ENCODE results near the gene RIOK1.

The RIOK1 gene

DNA sequence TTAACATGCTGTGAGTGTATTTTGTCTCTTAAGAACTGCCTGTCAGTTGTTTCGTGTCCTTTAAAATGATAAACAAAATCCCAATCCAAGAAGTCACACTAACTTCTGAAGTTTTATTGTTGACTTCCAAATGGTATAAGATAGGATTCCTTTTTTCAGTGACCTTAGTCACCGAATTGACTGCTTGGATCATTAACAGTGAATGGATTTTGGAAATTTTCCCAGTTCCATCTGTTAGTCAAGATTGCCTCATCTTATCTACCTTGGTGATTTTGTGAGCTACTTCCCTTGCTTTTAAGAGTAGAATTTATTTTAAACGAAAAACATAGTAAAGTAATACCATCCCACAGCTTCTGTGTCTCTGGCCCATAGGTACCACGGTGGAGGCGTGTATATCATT is 14.9 kb downstream of the RIOK1 start:
- H3K9me3 ChIP-seq (ENCODE audit: control insufficient read depth in 5 of 5, low read length in 5 of 5): no peaks in the 10 kb centered on the region
- H3K9ac ChIP-seq (ENCODE audit: low read length in 5 of 5): no peak overlapping the region
- no peak overlapping the region for H3K4me3 ChIP-seq (ENCODE audit: low read depth in 1 of 5, low read length in 5 of 5)
- no peaks in the 10 kb centered on the region for H3K4me1 ChIP-seq (ENCODE audit: control insufficient read depth in 5 of 5, insufficient read depth in 5 of 5, low read length in 5 of 5)
- peaks cover 59 to 79% (median 60%) of the 10 kb centered on the region in 5 donors for H3K36me3 ChIP-seq (ENCODE audit: control insufficient read depth in 5 of 5, insufficient read depth in 5 of 5, low read length in 5 of 5)
- H3K27me3 ChIP-seq (ENCODE audit: control insufficient read depth in 5 of 5, insufficient read depth in 4 of 5, low read length in 5 of 5): no peaks in the 10 kb centered on the region
- H3K27ac ChIP-seq (ENCODE audit: low read depth, low read length): no peak overlapping the region

DNA sequence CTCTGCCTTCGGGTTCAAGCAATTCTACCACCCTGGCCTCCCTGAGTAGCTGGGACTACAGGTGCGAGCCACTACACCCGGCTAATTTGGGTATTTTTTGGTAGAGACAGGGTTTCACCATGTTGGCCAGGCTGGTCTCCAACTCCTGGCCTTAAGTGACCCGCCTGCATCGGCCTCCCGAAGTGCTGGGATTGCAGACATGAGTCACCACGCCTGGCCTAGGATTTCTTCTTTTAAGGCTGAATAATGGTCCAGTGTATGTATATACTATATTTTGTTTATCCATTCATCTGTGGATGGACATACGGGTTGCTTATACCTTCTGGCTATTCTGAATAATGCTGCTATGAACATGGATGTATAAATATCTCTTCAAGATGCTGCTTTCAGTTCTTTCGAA is 17.1 kb downstream of the RIOK1 start:
- Histone ChIP-seq H3K9me3 (ENCODE audit: control insufficient read depth in 5 of 5, low read length in 5 of 5) (no peaks in the 10 kb centered on the region), H3K27ac (ENCODE audit: low read depth, low read length) (no peak overlapping the region), H3K36me3 (ENCODE audit: control insufficient read depth in 5 of 5, insufficient read depth in 5 of 5, low read length in 5 of 5) (peaks cover 53 to 82% (median 70%) of the 10 kb centered on the region in 5 donors), H3K4me3 (ENCODE audit: low read depth in 1 of 5, low read length in 5 of 5) (no peak overlapping the region), H3K4me1 (ENCODE audit: control insufficient read depth in 5 of 5, insufficient read depth in 5 of 5, low read length in 5 of 5) (no peaks in the 10 kb centered on the region), H3K9ac (ENCODE audit: low read length in 5 of 5) (no peak overlapping the region), H3K27me3 (ENCODE audit: control insufficient read depth in 5 of 5, insufficient read depth in 4 of 5, low read length in 5 of 5) (no peaks in the 10 kb centered on the region)

DNA sequence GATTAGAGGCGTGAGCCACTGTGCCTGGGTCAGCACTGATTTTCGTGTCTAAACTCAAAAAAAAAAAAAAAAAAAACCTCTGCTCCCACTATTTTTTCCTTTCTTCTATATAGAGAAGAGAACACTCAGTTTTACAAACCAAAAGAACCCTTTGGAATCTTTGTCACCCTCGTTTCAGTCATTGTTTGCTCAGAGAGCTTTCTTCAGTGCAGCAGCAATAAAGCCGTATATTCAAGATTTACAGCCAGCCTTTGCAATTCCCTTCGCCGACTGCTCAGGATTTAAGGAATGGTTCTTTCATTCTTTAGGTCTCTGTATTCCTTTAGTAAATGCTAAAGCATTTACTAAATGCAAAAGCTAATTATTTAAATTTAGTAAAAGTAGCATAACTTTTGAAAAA is 20.1 kb downstream of the RIOK1 start:
- no peaks in the 10 kb centered on the region for H3K27me3 ChIP-seq (ENCODE audit: control insufficient read depth in 5 of 5, insufficient read depth in 4 of 5, low read length in 5 of 5)
- H3K27ac ChIP-seq (ENCODE audit: low read depth, low read length): no peak overlapping the region
- no peak overlapping the region for H3K9ac ChIP-seq (ENCODE audit: low read length in 5 of 5)
- H3K36me3 ChIP-seq (ENCODE audit: control insufficient read depth in 5 of 5, insufficient read depth in 5 of 5, low read length in 5 of 5): peaks cover 43 to 78% (median 57%) of the 10 kb centered on the region in 5 donors
- no peak overlapping the region for H3K4me3 ChIP-seq (ENCODE audit: low read depth in 1 of 5, low read length in 5 of 5)
- H3K9me3 ChIP-seq (ENCODE audit: control insufficient read depth in 5 of 5, low read length in 5 of 5): no peaks in the 10 kb centered on the region
- H3K4me1 ChIP-seq (ENCODE audit: control insufficient read depth in 5 of 5, insufficient read depth in 5 of 5, low read length in 5 of 5): no peaks in the 10 kb centered on the region

DNA sequence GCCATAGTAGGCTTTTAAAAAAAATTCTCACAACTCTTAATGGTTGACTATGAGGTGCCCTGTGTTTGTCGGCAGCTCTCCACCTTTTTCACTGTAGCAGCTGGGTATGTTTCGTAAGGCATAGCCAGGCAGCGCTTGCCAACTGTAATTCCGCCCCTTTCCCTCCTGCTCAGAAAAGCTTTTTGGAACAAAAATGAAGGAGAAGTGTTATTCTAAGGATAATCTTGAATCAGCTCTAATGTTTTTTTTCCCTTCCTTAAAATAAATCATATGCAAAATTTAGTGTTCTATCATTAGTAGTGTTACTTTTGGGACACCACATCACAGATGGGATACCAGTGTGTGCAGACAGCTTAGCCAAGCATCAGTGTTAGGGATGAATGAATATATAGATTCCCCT is 21.2 kb downstream of the RIOK1 start:
- no peak overlapping the region for H3K9ac ChIP-seq (ENCODE audit: low read length in 5 of 5)
- no peaks in the 10 kb centered on the region for H3K4me1 ChIP-seq (ENCODE audit: control insufficient read depth in 5 of 5, insufficient read depth in 5 of 5, low read length in 5 of 5)
- H3K4me3 ChIP-seq (ENCODE audit: low read depth in 1 of 5, low read length in 5 of 5): no peak overlapping the region
- H3K27me3 ChIP-seq (ENCODE audit: control insufficient read depth in 5 of 5, insufficient read depth in 4 of 5, low read length in 5 of 5): no peaks in the 10 kb centered on the region
- H3K9me3 ChIP-seq (ENCODE audit: control insufficient read depth in 5 of 5, low read length in 5 of 5): no peaks in the 10 kb centered on the region
- no peak overlapping the region for H3K27ac ChIP-seq (ENCODE audit: low read depth, low read length)
- H3K36me3 ChIP-seq (ENCODE audit: control insufficient read depth in 5 of 5, insufficient read depth in 5 of 5, low read length in 5 of 5): peaks cover 42 to 80% (median 60%) of the 10 kb centered on the region in 5 donors

DNA sequence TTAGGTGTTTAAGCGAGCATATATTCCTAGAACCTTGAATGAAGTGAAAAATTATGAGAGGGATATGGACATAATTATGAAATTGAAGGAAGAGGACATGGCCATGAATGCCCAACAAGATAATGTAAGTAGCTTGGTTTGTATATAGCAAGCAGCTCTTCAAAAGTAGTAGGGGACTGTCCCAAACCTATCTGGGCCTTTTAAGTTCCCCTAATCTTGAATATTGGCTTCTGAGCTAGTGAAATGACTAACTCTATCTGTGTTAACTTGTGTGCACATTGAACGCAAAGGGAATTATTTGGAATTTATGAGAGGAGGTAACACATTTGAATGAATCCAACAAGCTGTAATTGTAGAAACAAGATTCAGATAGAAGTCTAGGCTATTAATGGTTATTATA is 21.7 kb downstream of the RIOK1 start:
- H3K4me3 ChIP-seq (ENCODE audit: low read depth in 1 of 5, low read length in 5 of 5): no peak overlapping the region
- peaks cover 43 to 78% (median 59%) of the 10 kb centered on the region in 5 donors for H3K36me3 ChIP-seq (ENCODE audit: control insufficient read depth in 5 of 5, insufficient read depth in 5 of 5, low read length in 5 of 5)

DNA sequence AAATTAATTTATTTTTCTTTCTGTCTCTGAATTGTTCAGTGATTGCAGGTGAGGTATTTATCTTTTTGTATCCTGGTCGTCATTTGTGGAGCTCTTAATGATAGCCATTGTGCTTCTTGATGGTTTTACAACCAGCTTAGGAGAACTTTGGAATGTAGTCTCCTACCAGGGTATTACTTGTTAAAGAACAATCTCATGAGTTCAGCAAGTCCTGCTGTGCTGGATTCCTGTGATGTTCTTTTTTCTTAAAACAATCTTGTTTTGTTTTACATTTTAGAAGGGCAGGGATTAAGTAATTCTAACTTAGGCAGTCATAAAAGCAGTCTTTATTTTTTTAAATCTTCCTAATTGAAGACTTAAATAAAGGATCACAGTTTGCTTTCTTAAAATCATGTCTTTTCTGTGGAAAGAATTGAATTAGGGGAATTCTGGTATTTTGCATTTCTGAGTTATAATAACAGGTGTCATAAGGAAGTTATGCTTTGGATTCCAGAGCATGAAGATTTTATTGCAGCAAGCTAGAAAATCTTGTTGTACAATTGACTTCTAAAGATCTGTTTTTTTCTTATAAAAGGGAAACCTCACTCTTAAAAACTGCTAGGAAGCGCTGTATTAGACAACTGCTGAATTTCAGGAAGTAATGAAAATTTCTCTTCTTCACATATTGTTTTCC is 23.7 kb downstream of the RIOK1 start:
- Histone ChIP-seq H3K9me3 (ENCODE audit: control insufficient read depth in 5 of 5, low read length in 5 of 5) (no peaks in the 10 kb centered on the region), H3K9ac (ENCODE audit: low read length in 5 of 5) (no peak overlapping the region), H3K27ac (ENCODE audit: low read depth, low read length) (no peak overlapping the region), H3K4me3 (ENCODE audit: low read depth in 1 of 5, low read length in 5 of 5) (no peak overlapping the region), H3K36me3 (ENCODE audit: control insufficient read depth in 5 of 5, insufficient read depth in 5 of 5, low read length in 5 of 5) (peaks cover 40 to 81% (median 62%) of the 10 kb centered on the region in 5 donors), H3K4me1 (ENCODE audit: control insufficient read depth in 5 of 5, insufficient read depth in 5 of 5, low read length in 5 of 5) (no peaks in the 10 kb centered on the region), H3K27me3 (ENCODE audit: control insufficient read depth in 5 of 5, insufficient read depth in 4 of 5, low read length in 5 of 5) (no peaks in the 10 kb centered on the region)

More for the DNA sequence above, 21.7 kb downstream of the RIOK1 start:
- Histone ChIP-seq H3K27me3 (ENCODE audit: control insufficient read depth in 5 of 5, insufficient read depth in 4 of 5, low read length in 5 of 5) (no peaks in the 10 kb centered on the region), H3K4me1 (ENCODE audit: control insufficient read depth in 5 of 5, insufficient read depth in 5 of 5, low read length in 5 of 5) (no peaks in the 10 kb centered on the region), H3K9ac (ENCODE audit: low read length in 5 of 5) (no peak overlapping the region), H3K9me3 (ENCODE audit: control insufficient read depth in 5 of 5, low read length in 5 of 5) (no peaks in the 10 kb centered on the region), H3K27ac (ENCODE audit: low read depth, low read length) (no peak overlapping the region)

DNA sequence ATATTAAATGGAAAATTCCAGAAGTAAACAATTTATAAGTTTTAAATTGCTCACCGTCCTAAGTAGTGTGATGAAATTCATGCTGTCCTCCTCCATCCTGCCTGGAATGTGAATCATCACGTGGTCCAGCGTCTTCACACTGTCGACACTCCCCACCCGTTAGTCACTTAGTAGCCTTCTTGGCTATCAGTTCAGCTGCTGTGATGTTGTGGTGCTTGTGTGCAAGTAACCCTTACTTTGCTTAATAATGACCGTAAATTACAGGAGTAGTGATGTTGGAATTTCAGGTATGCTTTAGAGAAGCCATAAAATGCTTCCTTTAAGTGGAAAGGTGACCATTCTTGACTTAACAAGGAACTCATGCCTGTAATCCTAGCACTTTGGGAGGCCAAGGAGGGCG is 25.2 kb downstream of the RIOK1 start:
- Histone ChIP-seq H3K9me3 (ENCODE audit: control insufficient read depth in 5 of 5, low read length in 5 of 5) (no peaks in the 10 kb centered on the region), H3K9ac (ENCODE audit: low read length in 5 of 5) (no peak overlapping the region), H3K4me1 (ENCODE audit: control insufficient read depth in 5 of 5, insufficient read depth in 5 of 5, low read length in 5 of 5) (peaks cover 0 to 6% (median 0%) of the 10 kb centered on the region in 5 donors), H3K27ac (ENCODE audit: low read depth, low read length) (no peak overlapping the region), H3K36me3 (ENCODE audit: control insufficient read depth in 5 of 5, insufficient read depth in 5 of 5, low read length in 5 of 5) (peaks cover 39 to 80% (median 63%) of the 10 kb centered on the region in 5 donors), H3K4me3 (ENCODE audit: low read depth in 1 of 5, low read length in 5 of 5) (no peak overlapping the region), H3K27me3 (ENCODE audit: control insufficient read depth in 5 of 5, insufficient read depth in 4 of 5, low read length in 5 of 5) (no peaks in the 10 kb centered on the region)

DNA sequence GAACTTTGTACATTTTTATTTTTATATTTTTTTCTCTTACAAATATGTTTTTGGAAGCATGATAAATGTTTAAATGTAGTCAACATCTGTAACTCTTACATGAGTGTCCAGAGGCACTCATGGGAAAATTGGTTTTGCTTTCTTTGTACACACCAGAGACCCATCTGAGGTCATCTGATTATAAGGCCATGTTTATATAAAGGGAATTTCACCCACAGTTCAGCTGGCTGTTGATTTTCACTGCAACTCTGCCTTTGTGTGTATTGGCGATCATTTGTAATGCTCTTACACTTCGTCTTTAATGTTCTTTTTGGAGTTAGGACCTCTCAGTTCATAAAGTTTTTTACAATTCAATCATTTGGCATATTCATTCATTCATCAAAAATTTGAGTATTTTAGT is 28.1 kb downstream of the RIOK1 start:
- Histone ChIP-seq H3K36me3 (ENCODE audit: control insufficient read depth in 5 of 5, insufficient read depth in 5 of 5, low read length in 5 of 5) (peaks cover 20 to 54% (median 45%) of the 10 kb centered on the region in 5 donors), H3K4me1 (ENCODE audit: control insufficient read depth in 5 of 5, insufficient read depth in 5 of 5, low read length in 5 of 5) (peaks cover 0 to 6% (median 0%) of the 10 kb centered on the region in 5 donors), H3K27ac (ENCODE audit: low read depth, low read length) (no peak overlapping the region)

DNA sequence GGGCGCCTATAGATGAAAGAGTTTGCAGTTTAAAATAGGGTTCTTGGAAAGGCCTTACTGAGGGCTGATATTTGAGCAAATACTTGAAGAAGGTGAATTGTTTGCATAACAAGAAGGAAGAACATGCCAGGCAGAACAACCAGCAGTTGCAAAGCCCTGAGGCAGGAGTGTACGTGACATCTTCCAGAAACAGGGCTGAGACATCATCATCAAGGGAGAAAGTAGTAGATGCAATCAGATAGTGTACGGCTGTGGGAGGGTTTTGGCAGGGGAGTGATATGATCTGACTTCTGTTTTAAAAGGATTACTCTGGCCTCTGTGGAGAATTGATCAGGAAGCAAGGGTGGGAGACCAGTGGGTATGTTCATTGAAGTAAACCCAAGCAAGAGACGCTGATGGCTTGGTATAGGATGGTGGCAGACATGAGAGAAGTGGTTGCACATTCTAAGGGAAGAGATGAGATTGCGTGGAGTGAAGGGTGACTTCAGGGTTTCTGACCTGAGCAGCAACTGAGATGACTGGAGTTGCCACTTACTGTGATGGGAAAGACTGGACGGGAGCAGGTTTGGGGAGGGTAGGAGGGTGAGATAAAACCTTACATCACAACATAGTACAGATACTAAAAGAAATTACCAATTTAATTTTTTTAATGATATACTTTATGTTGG is 28.8 kb downstream of the RIOK1 start:
- H3K27ac ChIP-seq (ENCODE audit: low read depth, low read length): no peak overlapping the region
- peaks cover 20 to 54% (median 42%) of the 10 kb centered on the region in 5 donors for H3K36me3 ChIP-seq (ENCODE audit: control insufficient read depth in 5 of 5, insufficient read depth in 5 of 5, low read length in 5 of 5)

More for the DNA sequence above, 28.1 kb downstream of the RIOK1 start:
- Histone ChIP-seq H3K27me3 (ENCODE audit: control insufficient read depth in 5 of 5, insufficient read depth in 4 of 5, low read length in 5 of 5) (no peaks in the 10 kb centered on the region), H3K9me3 (ENCODE audit: control insufficient read depth in 5 of 5, low read length in 5 of 5) (no peaks in the 10 kb centered on the region), H3K9ac (ENCODE audit: low read length in 5 of 5) (no peak overlapping the region), H3K4me3 (ENCODE audit: low read depth in 1 of 5, low read length in 5 of 5) (no peak overlapping the region)

DNA sequence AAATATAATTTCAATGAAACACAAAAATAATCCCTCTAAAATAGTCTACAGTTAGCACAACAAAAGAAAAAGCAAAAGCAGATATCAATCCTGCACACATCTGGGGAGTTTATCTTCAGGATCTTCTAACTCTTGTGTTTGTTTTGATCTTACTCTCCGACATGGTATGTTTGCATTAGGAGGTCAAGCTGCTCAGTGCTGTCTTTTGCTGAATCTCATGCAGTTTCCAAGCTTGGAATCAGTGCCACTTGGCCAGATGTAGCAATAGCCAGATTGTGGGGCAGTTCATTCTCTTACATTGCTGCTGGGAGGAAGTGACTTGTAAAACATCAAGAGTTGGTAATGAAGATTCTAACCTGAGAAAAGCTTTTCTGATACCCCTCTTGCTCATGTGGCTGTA is 29.5 kb downstream of the RIOK1 start:
- Histone ChIP-seq H3K36me3 (ENCODE audit: control insufficient read depth in 5 of 5, insufficient read depth in 5 of 5, low read length in 5 of 5) (peaks cover 20 to 49% (median 42%) of the 10 kb centered on the region in 5 donors), H3K27me3 (ENCODE audit: control insufficient read depth in 5 of 5, insufficient read depth in 4 of 5, low read length in 5 of 5) (peaks cover 0 to 1% (median 0%) of the 10 kb centered on the region in 5 donors)

More for the DNA sequence above, 28.8 kb downstream of the RIOK1 start:
- no peak overlapping the region for H3K4me3 ChIP-seq (ENCODE audit: low read depth in 1 of 5, low read length in 5 of 5)
- no peaks in the 10 kb centered on the region for H3K27me3 ChIP-seq (ENCODE audit: control insufficient read depth in 5 of 5, insufficient read depth in 4 of 5, low read length in 5 of 5)
- H3K9ac ChIP-seq (ENCODE audit: low read length in 5 of 5): no peak overlapping the region
- no peaks in the 10 kb centered on the region for H3K9me3 ChIP-seq (ENCODE audit: control insufficient read depth in 5 of 5, low read length in 5 of 5)
- H3K4me1 ChIP-seq (ENCODE audit: control insufficient read depth in 5 of 5, insufficient read depth in 5 of 5, low read length in 5 of 5): peaks cover 0 to 6% (median 0%) of the 10 kb centered on the region in 5 donors

More for the DNA sequence above, 29.5 kb downstream of the RIOK1 start:
- no peaks in the 10 kb centered on the region for H3K9me3 ChIP-seq (ENCODE audit: control insufficient read depth in 5 of 5, low read length in 5 of 5)
- H3K4me3 ChIP-seq (ENCODE audit: low read depth in 1 of 5, low read length in 5 of 5): no peak overlapping the region
- peaks cover 0 to 8% (median 1%) of the 10 kb centered on the region in 5 donors for H3K4me1 ChIP-seq (ENCODE audit: control insufficient read depth in 5 of 5, insufficient read depth in 5 of 5, low read length in 5 of 5)
- no peak overlapping the region for H3K27ac ChIP-seq (ENCODE audit: low read depth, low read length)
- H3K9ac ChIP-seq (ENCODE audit: low read length in 5 of 5): no peak overlapping the region
